HK-2 (cell line): Measurements from ENCODE around the gene RGS13.

Experiments
- DNase-seq: peaks from one replicate; pipeline ENCODE4 v3.0.0-alpha.2; 2018; ENCODE audit not compliant: unreplicated experiment

RGS13 gene, protein sequence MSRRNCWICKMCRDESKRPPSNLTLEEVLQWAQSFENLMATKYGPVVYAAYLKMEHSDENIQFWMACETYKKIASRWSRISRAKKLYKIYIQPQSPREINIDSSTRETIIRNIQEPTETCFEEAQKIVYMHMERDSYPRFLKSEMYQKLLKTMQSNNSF

GRCh38 chr1:192635939-192636338 is at the start of gene RGS13:
Gene RGS13, plus strand, starts transcription at chr1:192636147. Its CDS starts 8,188 bp downstream, at chr1:192644335.
- DNase-seq = no peak

- no peak for DNase-seq
These were observed 48.3 kb upstream of the RGS13 start for GRCh38 chr1:192587386-192588266.

DNA sequence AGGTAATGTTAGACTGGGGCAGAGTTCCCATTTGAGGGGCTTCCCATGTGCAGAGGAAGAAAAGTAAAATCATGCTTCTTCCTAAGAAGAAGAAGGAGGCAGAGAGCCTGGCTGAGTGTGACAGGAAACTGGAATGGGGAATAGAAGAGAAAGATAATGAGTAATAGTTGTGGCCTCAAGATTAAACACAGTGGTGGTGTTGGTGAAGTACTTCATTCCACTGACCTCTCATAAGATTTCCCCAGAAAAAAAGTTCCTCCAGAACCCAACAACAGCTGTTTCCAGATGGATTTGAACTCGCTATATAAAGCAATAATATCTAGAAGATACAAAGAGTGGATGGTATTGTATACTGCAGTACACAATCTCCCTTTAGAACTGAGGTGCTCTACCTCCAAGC is 47.4 kb upstream of the RGS13 start:
- no peak for DNase-seq

- no peak for DNase-seq
These were observed 46.1 kb upstream of the RGS13 start for GRCh38 chr1:192589813-192590212.

DNA sequence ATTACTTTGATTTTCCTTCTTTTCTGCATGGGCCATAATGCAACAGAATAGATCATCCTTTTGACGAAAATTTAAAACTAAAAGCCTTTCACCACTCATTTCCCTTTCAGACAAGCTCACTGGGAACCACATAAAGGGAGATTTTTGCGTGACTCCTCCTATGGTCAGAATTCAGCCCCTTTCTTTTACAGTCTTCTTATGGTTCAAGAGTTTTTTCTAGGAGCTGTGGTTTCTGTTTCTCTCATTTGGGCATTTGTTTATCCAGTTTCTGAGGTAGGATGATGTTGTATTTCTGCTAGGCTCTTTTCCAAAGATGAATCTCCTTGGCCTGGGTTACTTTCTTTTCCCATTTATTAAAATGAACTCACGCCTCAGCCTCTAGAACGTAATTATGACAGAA is 43.4 kb upstream of the RGS13 start:
- DNase-seq = no peak

GRCh38 chr1:192592981-192593708 is 42.8 kb upstream of the RGS13 start:
- no peak for DNase-seq

DNA sequence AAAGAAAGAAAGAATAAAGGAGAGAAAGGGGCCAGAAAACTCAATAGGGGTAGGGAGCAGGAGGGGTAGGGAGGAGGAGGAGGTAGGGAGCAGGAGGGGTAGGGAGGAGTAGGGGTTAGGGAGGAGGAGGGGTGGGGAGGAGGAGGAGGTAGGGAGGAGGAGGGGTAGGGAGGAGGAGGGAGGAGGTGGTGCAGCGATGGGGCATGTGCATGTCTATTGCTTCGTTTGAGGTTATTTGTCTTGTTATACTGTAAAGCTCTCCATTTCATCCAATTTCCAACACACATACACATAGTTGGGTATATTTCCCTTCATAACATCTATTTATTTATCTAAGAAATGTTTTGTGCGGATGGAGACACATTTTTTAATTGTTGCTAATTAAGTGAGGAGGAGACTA is 40.6 kb upstream of the RGS13 start:
- no peak for DNase-seq

DNA sequence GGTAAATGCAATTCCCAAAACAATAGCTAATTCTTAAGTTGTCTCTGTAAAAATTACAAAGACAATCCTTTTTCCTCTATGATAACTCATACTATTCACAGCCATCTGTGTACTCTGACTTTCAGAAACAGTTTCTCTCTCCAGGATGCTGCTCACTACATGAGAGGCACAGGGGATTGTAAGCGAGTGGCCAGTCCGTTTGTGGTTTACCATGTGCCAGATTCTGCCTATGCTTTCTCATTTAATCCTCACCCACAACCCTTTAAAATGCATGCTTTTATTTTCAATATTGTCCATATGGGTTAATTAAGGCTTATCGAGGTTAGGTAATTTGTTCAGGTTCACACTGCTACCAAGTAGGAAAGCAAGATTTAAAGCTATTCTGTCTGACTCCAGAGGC is 37.4 kb upstream of the RGS13 start:
- DNase-seq = no peak

- DNase-seq = no peak
These were observed 35.7 kb upstream of the RGS13 start for GRCh38 chr1:192600275-192600674.

DNA sequence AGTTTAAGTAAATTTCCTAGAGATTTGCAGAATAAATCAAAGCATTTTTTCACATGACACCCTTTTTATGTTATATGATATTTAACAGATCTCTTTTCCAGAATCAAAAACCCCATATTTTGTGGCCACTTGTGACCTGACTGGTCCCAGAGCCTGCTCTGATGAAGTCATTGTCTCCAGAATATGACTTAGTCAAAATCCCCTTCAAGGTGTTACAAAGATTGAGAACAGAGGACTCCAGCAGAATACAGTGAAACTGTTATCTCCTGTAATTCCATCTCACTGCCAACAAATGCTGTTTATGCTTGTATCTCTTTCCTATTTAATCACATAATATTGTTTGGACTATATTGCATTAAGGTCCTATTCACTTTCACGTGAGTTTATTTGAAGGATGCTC is 34.8 kb upstream of the RGS13 start:
- no peak for DNase-seq

- no peak for DNase-seq
These were observed 34.4 kb upstream of the RGS13 start for GRCh38 chr1:192601567-192601966.

- DNase-seq = no peak
These were observed 33.2 kb upstream of the RGS13 start for GRCh38 chr1:192602757-192603156.

DNA sequence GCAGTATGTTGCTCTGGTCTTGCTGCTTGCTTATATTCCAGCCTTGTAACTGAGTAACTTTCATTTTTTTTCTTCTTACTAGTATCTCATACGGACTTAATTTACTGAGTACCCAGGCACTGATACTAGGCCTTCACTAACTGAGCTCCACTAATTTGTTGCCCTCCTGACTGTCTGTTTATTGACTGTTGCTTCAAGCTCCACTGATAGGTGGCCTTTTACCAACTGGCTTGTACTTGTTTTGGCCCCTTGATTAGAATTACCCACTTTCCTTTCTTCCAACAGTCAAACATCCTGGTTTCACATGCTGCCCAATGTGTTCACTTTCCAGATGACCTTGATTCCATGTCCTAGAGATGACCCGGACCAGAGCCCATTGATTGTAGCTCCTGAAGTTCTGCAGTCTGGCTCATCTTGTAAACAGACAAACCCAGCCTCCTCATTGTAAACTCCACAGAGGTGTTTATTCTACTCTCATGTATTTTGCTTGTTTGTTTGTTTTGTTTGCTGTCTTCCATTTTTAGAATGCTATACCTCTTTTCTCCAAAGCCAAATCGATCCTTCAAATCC is 32.6 kb upstream of the RGS13 start:
- DNase-seq = no peak

- DNase-seq = no peak
These were observed 30.8 kb upstream of the RGS13 start for GRCh38 chr1:192604979-192605620.

- DNase-seq = no peak
These were observed 27.3 kb upstream of the RGS13 start for GRCh38 chr1:192608671-192609070.

DNA sequence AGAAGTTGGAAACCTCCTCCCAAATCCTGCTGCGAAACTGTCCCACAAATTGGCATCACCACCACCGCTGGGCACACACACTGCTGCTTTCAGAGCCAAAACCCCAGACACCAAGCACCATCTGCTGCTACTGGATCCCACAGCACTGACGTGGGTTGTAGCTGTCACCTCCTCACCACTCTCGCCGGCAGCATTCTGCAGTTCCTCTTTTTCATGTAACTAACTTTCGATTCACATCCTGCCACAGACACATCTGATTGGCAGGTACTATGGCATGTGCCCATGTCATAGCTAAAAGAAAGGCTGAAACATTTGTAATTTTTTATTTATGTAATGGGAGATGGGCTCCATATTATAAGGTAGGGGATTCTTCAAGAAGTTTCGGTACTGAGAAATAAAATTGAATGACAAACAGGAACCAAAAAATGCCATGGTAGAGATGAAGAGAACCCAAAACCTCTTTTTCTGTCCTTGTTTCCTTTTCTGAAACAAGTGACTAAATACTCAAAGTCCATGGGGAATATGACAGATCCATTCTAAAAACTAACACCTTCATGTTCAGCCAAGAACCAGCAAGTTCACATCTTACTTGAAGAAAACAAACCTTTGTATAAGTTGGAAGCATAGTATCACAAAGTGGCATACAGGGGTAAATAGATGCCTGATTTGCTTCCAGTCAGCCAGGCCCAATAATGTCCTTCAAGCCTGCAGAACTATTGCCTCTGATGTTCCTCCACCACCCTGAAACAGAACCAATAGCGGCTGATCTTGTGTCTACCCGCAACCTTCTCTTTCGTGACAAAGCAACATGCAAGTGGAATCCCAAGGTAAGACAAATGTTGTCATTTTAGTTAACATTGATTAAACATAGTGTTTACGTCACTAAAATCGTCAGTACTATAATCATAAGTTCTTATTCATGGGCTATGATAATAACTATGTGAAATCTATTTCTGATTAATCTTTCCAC is 26.6 kb upstream of the RGS13 start:
- DNase-seq = no peak

DNA sequence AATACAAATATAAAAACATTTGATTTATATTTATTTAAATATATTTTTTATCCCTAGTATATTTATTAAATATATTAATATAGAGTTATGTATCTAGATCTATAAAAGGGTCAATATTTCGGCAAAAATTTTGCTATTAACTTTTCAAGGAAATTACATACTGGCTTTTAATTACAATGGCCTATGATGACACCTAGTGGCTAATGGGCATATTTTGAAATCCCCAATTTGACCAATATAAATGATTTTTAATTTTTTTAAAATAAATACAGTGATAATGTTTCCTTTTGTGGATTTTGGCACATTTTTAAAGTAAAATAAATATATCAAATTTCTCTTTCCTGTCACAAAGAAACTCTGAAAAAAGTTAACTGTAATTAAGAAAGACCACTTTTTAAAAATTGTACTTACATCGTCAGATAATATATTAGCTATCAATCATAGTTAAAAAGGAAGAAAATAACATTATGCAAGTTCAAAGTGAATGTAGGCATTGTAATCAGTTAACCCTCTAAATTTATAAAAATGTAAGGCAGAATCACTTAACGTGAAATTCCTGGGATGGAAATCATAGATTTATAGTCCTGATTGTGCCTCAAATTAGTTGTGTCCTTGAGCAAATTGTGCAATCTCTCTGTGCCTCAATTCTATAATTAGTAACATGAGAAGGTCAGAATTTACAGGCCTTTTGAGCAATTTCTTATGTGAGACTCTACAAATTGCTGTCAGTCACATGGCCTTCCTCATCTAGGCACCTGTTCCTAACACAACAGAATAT is 25.6 kb upstream of the RGS13 start:
- DNase-seq = no peak

GRCh38 chr1:192615055-192615454 is 20.9 kb upstream of the RGS13 start:
- no peak for DNase-seq

GRCh38 chr1:192620071-192620635 is 15.8 kb upstream of the RGS13 start:
- no peak for DNase-seq
